ENCODE measurements around the gene KRTAP3-3. TPM values are rescaled to one million over a fixed set of nuclear protein-coding genes. Genes with fewer than 3 reads are reported as not detected.
"Not testable (repeated sequence)": the region's sequence is repeated elsewhere in the genome, so short reads cannot be mapped to it uniquely, and the experiment has no call there.

The KRTAP3-3 gene
- not detected for total RNA-seq

- Histone ChIP-seq H3K9me3 (no peaks in the 10 kb centered on the region), H3K4me1 (no peaks in the 10 kb centered on the region), H3K36me3 (no peaks in the 10 kb centered on the region), H3K4me3 (no peak within 1 kb of the TSS), H3K27ac (no peak within 1 kb of the TSS), H3K27me3 (no peaks in the 10 kb centered on the region)
- TF ChIP-seq, protein P1, sequence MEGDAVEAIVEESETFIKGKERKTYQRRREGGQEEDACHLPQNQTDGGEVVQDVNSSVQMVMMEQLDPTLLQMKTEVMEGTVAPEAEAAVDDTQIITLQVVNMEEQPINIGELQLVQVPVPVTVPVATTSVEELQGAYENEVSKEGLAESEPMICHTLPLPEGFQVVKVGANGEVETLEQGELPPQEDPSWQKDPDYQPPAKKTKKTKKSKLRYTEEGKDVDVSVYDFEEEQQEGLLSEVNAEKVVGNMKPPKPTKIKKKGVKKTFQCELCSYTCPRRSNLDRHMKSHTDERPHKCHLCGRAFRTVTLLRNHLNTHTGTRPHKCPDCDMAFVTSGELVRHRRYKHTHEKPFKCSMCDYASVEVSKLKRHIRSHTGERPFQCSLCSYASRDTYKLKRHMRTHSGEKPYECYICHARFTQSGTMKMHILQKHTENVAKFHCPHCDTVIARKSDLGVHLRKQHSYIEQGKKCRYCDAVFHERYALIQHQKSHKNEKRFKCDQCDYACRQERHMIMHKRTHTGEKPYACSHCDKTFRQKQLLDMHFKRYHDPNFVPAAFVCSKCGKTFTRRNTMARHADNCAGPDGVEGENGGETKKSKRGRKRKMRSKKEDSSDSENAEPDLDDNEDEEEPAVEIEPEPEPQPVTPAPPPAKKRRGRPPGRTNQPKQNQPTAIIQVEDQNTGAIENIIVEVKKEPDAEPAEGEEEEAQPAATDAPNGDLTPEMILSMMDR (IDR thresholded peaks at IDR 0.05): no peak
- TF ChIP-seq POLR2AphosphoS5 (IDR thresholded peaks at IDR 0.05) (no peak), POLR2A (IDR thresholded peaks at IDR 0.05) (no peak)
- intact Hi-C loops (cut with DNase I; ENCODE audit: low total_unique reads): no loop called here
- DNase-seq (ENCODE audit: low spot score in 2 of 2): no peak
Measured at GRCh38 chr17:40993839-40994238, at the start of gene KRTAP3-3. Gene KRTAP3-3 (minus strand): TSS chr17:40994164. CDS start chr17:40994097, 67 bp downstream.

DNA sequence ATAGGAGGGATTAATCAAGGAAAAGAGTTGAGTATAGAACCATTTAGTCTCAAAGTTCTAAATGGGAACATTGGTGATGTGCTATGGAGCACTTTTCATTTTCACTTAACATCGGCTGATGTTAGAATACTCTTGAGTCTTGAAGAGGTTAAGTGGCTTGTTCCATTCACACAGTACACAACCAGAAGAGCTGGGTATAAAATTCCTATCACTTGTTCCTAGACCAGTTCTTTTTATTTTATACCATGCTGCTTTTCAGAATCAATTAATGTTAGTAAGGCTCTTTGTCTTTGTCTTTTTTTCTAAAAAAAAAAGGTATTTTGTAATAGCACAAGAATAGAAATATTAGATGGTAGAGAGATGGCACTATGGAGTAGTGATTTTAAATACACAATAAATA lies 49.0 kb upstream of the KRTAP3-3 start:
- no peaks in the 10 kb centered on the region for H3K36me3 ChIP-seq
- H3K27me3 ChIP-seq: no peaks in the 10 kb centered on the region
- intact Hi-C loops (cut with DNase I; ENCODE audit: low total_unique reads): no loop called here
- no peak for TF ChIP-seq POLR2A (IDR thresholded peaks at IDR 0.05)
- TF ChIP-seq POLR2AphosphoS5 (IDR thresholded peaks at IDR 0.05): no peak
- TF ChIP-seq, protein P1 (IDR thresholded peaks at IDR 0.05): no peak
- no peak overlapping the region for H3K4me3 ChIP-seq
- no peak overlapping the region for H3K27ac ChIP-seq
- H3K9me3 ChIP-seq: no peaks in the 10 kb centered on the region
- no peaks in the 10 kb centered on the region for H3K4me1 ChIP-seq
- no peak for DNase-seq (ENCODE audit: low spot score in 2 of 2)

DNA sequence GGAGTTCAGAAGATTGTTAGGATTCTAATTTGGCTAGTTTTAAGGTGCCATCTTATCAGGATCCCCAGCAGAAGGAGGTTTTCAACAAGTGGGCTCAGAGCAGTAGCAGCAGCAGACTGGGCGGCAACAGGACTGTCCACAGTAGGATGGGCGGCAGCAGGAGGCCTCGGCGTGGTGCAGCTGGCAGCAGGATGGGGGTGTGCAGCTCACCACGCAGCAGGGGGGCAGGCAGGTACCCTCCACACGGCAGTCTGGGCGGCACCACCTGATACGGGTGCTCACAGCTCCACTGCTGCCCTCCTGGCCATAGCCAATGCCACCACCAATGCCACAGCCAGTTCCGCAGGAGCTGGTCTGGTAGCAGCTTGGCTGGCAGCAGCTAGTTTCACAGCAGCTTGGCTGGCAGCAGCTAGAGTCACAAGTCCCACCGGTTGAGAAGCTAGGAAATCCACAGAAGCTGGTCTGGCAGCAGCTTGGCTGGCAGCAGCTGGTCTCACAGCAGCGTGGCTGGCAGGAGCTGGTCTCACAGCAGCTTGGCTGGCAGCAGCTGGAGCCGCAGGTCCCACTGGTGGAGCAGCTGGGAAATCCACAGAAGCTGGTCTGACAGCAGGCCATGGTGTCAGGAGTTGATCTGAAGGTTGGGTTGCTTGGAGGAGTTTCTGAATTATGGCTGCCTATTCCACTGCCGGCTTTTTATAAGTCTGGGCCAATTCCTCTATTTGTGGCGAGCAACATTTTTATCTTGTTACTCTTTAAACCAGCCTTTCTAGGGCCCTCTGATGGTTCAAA lies 47.0 kb upstream of the KRTAP3-3 start, which contains the start of gene KRTAP1-1:
Gene KRTAP1-1 (minus strand): TSS at position 668 of the 789 bp plus-strand sequence. CDS start 53 bp downstream, at position 615.
- peak in 1 of 3 donors; percentile 12 for TF ChIP-seq POLR2AphosphoS5 (IDR thresholded peaks at IDR 0.05)
- H3K27me3 ChIP-seq; H3K9me3 ChIP-seq; H3K4me1 ChIP-seq; H3K4me3 ChIP-seq; H3K36me3 ChIP-seq; intact Hi-C loops (cut with DNase I; ENCODE audit: low total_unique reads): not testable (repeated sequence)
- peak in 1 of 2 donors; percentile 75 for DNase-seq (ENCODE audit: low spot score in 2 of 2)
- peak within 1 kb of the TSS in 1 of 2 donors; percentile 64 for H3K27ac ChIP-seq

- no peaks in the 10 kb centered on the region for H3K9me3 ChIP-seq
Measured at GRCh38 chr17:41037853-41038350, 43.9 kb upstream of the KRTAP3-3 start.

GRCh38 chr17:41034346-41034935 lies 40.5 kb upstream of the KRTAP3-3 start, which contains the start of gene KRTAP1-3:
Gene KRTAP1-3 (minus strand): TSS chr17:41034874. CDS start chr17:41034821, 53 bp downstream.
- H3K4me1 ChIP-seq; H3K4me3 ChIP-seq; intact Hi-C loops (cut with DNase I; ENCODE audit: low total_unique reads); H3K36me3 ChIP-seq; H3K27me3 ChIP-seq; H3K9me3 ChIP-seq; H3K27ac ChIP-seq: not testable (repeated sequence)
- DNase-seq (ENCODE audit: low spot score in 2 of 2): peak in 1 of 2 donors; percentile 36

More at GRCh38 chr17:41037853-41038350, 43.9 kb upstream of the KRTAP3-3 start:
- H3K27me3 ChIP-seq: no peaks in the 10 kb centered on the region
- H3K4me1 ChIP-seq: no peaks in the 10 kb centered on the region
- intact Hi-C loops (cut with DNase I; ENCODE audit: low total_unique reads): no loop called here
- no peaks in the 10 kb centered on the region for H3K36me3 ChIP-seq
- DNase-seq (ENCODE audit: low spot score in 2 of 2): no peak
- no peak overlapping the region for H3K4me3 ChIP-seq
- TF ChIP-seq POLR2AphosphoS5 (IDR thresholded peaks at IDR 0.05): no peak
- TF ChIP-seq POLR2A (IDR thresholded peaks at IDR 0.05): no peak
- TF ChIP-seq, protein P1 (IDR thresholded peaks at IDR 0.05): no peak
- H3K27ac ChIP-seq: no peak overlapping the region

Data from breast epithelium (tissue), 4 donors.